ENCODE results near the gene SLC6A6. TPM values are rescaled to one million over a fixed set of nuclear protein-coding genes. Genes with fewer than 3 reads are reported as not detected.

SLC6A6 gene
- total and polyA plus RNA-seq, 2 experiments from 2014 or later: 4.6 to 10.6 TPM

GRCh38 chr3:14522129-14522691 lies 119.8 kb downstream of the SLC6A6 start:
- DNase-seq: no peak
- no peak overlapping the region for H3K4me3 ChIP-seq
- H3K9me2 ChIP-seq (ENCODE audit: insufficient read depth): no peaks in the 10 kb centered on the region
- H3F3A ChIP-seq (ENCODE audit: insufficient read depth): no peaks in the 10 kb centered on the region; the same call in 1 of the 2 replicates
- in situ Hi-C loops (cut with MboI): loop anchor here (25.0 kb wide), 1 partner anchor 390 kb away; no protein-coding TSS in a partner anchor
- H3K9ac ChIP-seq: no peak overlapping the region
- 57 to 58% methylated on average over 16 of the region's 16 CpGs for WGBS, 2 experiments (ENCODE audit: low coverage in 1 of 2, low lambda C conversion rate in 2 of 2, missing lambda C conversion rate in 2 of 2)
- no peaks in the 10 kb centered on the region for H3K36me3 ChIP-seq (ENCODE audit: low read depth)
- H3K27ac ChIP-seq: no peak overlapping the region
- TF ChIP-seq EZH2phosphoT487 (IDR thresholded peaks at IDR 0.05; ENCODE audit: insufficient read depth, low read depth) (no peak), EZH2 (IDR thresholded peaks at IDR 0.05; ENCODE audit: insufficient read depth, poor library complexity, severe bottlenecking) (no peak)
- no peak overlapping the region for H2AFZ ChIP-seq
- no peaks in the 10 kb centered on the region for H3K27me3 ChIP-seq (replicated peaks; ENCODE audit: insufficient read depth)
- no peak overlapping the region for H3K4me2 ChIP-seq (ENCODE audit: unreplicated experiment)
- H4K20me1 ChIP-seq (ENCODE audit: insufficient read depth): no peaks in the 10 kb centered on the region
- H3K9me3 ChIP-seq (ENCODE audit: low read depth): no peaks in the 10 kb centered on the region
- H3K79me2 ChIP-seq (ENCODE audit: insufficient read depth): no peaks in the 10 kb centered on the region
- H3K4me1 ChIP-seq (ENCODE audit: insufficient read depth): no peaks in the 10 kb centered on the region

- H3K9ac ChIP-seq: no peak overlapping the region
- 79 to 80% methylated on average over 12 of the region's 12 CpGs for WGBS, 2 experiments (ENCODE audit: low coverage in 1 of 2, low lambda C conversion rate in 2 of 2, missing lambda C conversion rate in 2 of 2)
- H3K9me2 ChIP-seq (ENCODE audit: insufficient read depth): no peaks in the 10 kb centered on the region
- in situ Hi-C loops (cut with MboI): loop anchor here (25.0 kb wide), 1 partner anchor 390 kb away; no protein-coding TSS in a partner anchor
- TF ChIP-seq EZH2 (IDR thresholded peaks at IDR 0.05; ENCODE audit: insufficient read depth, poor library complexity, severe bottlenecking): no peak
- TF ChIP-seq EZH2phosphoT487 (IDR thresholded peaks at IDR 0.05; ENCODE audit: insufficient read depth, low read depth): no peak
- H3K27ac ChIP-seq: no peak overlapping the region
- H3K36me3 ChIP-seq (ENCODE audit: low read depth): no peaks in the 10 kb centered on the region
- H3F3A ChIP-seq (ENCODE audit: insufficient read depth): no peaks in the 10 kb centered on the region; the same call in 1 of the 2 replicates
- no peak overlapping the region for H3K4me3 ChIP-seq
- H3K27me3 ChIP-seq (replicated peaks; ENCODE audit: insufficient read depth): no peaks in the 10 kb centered on the region
- H3K4me2 ChIP-seq (ENCODE audit: unreplicated experiment): no peak overlapping the region
- no peaks in the 10 kb centered on the region for H3K79me2 ChIP-seq (ENCODE audit: insufficient read depth)
- H3K9me3 ChIP-seq (ENCODE audit: low read depth): no peaks in the 10 kb centered on the region
- no peaks in the 10 kb centered on the region for H4K20me1 ChIP-seq (ENCODE audit: insufficient read depth)
- no peaks in the 10 kb centered on the region for H3K4me1 ChIP-seq (ENCODE audit: insufficient read depth)
- H2AFZ ChIP-seq: no peak overlapping the region
- DNase-seq: no peak
Observed at GRCh38 chr3:14522768-14523167, 120.4 kb downstream of the SLC6A6 start.

GRCh38 chr3:14523792-14524191 lies 121.4 kb downstream of the SLC6A6 start:
- no peak for TF ChIP-seq EZH2 (IDR thresholded peaks at IDR 0.05; ENCODE audit: insufficient read depth, poor library complexity, severe bottlenecking)
- TF ChIP-seq EZH2phosphoT487 (IDR thresholded peaks at IDR 0.05; ENCODE audit: insufficient read depth, low read depth): no peak
- Histone ChIP-seq H3K79me2 (ENCODE audit: insufficient read depth) (no peaks in the 10 kb centered on the region), H3K4me1 (ENCODE audit: insufficient read depth) (no peaks in the 10 kb centered on the region), H3K4me3 (no peak overlapping the region), H3K9ac (no peak overlapping the region), H3K27me3 (replicated peaks; ENCODE audit: insufficient read depth) (no peaks in the 10 kb centered on the region), H2AFZ (no peak overlapping the region), H3K36me3 (ENCODE audit: low read depth) (no peaks in the 10 kb centered on the region), H3K27ac (no peak overlapping the region), H3K4me2 (ENCODE audit: unreplicated experiment) (no peak overlapping the region), H4K20me1 (ENCODE audit: insufficient read depth) (no peaks in the 10 kb centered on the region), H3K9me3 (ENCODE audit: low read depth) (no peaks in the 10 kb centered on the region), H3K9me2 (ENCODE audit: insufficient read depth) (no peaks in the 10 kb centered on the region), H3F3A (ENCODE audit: insufficient read depth) (no peaks in the 10 kb centered on the region; the same call in 1 of the 2 replicates)
- in situ Hi-C loops (cut with MboI): loop anchor here (25.0 kb wide), 1 partner anchor 389 kb away; no protein-coding TSS in a partner anchor
- peak; percentile 25 for DNase-seq
- 57 to 65% methylated on average over 7 of the region's 7 CpGs for WGBS, 2 experiments (ENCODE audit: low coverage in 1 of 2, low lambda C conversion rate in 2 of 2, missing lambda C conversion rate in 2 of 2)

DNA sequence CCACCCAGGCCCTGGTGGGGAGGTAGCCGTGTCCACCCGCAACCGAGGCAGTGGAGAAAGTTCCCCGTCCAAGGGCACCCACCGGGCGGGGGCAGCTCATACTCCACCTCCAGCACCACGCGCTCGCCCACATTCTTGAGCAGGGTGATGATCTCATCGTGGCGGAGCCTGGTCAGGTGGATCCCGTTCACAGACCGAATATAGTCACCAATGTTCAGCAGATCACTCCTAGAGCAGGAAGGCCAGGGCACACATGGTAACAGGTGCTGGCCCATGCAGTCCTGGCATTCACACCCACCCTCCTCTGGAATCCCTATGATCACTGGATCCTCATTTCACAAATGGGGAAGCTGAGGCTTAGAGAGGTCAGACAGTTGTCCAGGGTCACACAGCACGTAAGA lies 121.9 kb downstream of the SLC6A6 start:
- peaks cover under 1% of the 10 kb centered on the region; the same call in 1 of the 2 replicates for H3K27me3 ChIP-seq (replicated peaks; ENCODE audit: insufficient read depth)
- H3K4me2 ChIP-seq (ENCODE audit: unreplicated experiment): no peak overlapping the region
- H3K4me1 ChIP-seq (ENCODE audit: insufficient read depth): no peaks in the 10 kb centered on the region
- no peaks in the 10 kb centered on the region for H3K79me2 ChIP-seq (ENCODE audit: insufficient read depth)
- H2AFZ ChIP-seq: no peak overlapping the region
- no peak overlapping the region for H3K9ac ChIP-seq
- H4K20me1 ChIP-seq (ENCODE audit: insufficient read depth): no peaks in the 10 kb centered on the region
- WGBS, 2 experiments (ENCODE audit: low coverage in 1 of 2, low lambda C conversion rate in 2 of 2, missing lambda C conversion rate in 2 of 2): 88 to 93% methylated on average over 14 of the region's 14 CpGs
- H3F3A ChIP-seq (ENCODE audit: insufficient read depth): no peaks in the 10 kb centered on the region; the same call in 1 of the 2 replicates
- no peak for TF ChIP-seq EZH2 (IDR thresholded peaks at IDR 0.05; ENCODE audit: insufficient read depth, poor library complexity, severe bottlenecking)
- no peak for TF ChIP-seq EZH2phosphoT487 (IDR thresholded peaks at IDR 0.05; ENCODE audit: insufficient read depth, low read depth)
- H3K9me3 ChIP-seq (ENCODE audit: low read depth): no peaks in the 10 kb centered on the region
- no peaks in the 10 kb centered on the region for H3K36me3 ChIP-seq (ENCODE audit: low read depth)
- no peak overlapping the region for H3K4me3 ChIP-seq
- in situ Hi-C loops (cut with MboI): loop anchor here (25.0 kb wide), 1 partner anchor 388 kb away; no protein-coding TSS in a partner anchor
- no peaks in the 10 kb centered on the region for H3K9me2 ChIP-seq (ENCODE audit: insufficient read depth)
- no peak for DNase-seq
- no peak overlapping the region for H3K27ac ChIP-seq
